ENCODE measurements around the gene EPRS1. TPM values are rescaled to one million over a fixed set of nuclear protein-coding genes. Genes with fewer than 3 reads are reported as not detected.

The EPRS1 gene
- total and polyA plus RNA-seq, 9 of the 15 experiments (the other 6 are each of a cell fraction or from before 2014, with no cell fraction given), result 129 to 291 (median 248) TPM

DNA sequence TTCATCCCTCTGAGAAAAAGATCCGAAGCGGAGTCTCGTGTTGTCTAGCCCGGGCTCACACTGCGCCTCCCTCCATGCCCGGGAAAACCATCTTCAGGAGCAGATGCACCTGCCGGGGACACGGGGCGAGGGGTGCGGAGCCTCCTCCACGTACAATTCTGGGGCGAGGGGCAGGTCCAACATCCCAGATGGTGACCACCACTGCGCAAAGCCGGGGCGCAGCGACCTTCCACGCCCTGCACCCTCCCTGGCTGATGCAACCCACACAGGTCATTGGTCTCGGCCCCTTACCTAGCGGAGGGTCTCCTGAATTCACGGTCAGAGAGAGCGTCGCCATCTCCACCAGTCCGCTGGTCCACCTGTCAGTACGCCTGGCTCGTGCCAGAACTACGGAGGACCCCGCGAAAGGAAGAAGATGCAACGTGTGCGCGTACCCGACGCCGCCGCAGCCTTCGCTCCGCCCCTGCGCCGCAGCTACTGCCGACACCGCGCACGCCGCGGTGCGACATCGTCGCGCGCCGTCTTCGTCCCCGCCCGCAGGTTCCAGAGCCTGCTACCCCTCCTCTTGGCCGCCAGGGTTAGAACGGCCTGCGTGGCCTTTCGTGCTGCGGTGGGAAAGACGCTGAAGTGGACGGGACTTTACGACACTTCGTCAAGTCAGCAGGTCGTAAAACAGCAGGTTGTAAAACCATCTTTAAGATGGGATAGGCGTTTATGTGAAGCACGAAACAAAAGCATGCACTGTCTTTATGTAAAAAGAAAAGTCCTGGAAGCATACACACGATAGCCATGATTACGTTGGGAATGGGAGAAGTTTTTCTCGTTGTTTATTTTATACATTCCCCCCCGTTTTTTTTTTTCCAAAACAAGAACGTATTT, at the start of gene EPRS1 (continued):
- TF ChIP-seq, protein P1, sequence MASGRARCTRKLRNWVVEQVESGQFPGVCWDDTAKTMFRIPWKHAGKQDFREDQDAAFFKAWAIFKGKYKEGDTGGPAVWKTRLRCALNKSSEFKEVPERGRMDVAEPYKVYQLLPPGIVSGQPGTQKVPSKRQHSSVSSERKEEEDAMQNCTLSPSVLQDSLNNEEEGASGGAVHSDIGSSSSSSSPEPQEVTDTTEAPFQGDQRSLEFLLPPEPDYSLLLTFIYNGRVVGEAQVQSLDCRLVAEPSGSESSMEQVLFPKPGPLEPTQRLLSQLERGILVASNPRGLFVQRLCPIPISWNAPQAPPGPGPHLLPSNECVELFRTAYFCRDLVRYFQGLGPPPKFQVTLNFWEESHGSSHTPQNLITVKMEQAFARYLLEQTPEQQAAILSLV (tag; IDR thresholded peaks at IDR 0.05), result peak; percentile 68; the same call in 1 of the 2 replicates
- TF ChIP-seq, protein P2, sequence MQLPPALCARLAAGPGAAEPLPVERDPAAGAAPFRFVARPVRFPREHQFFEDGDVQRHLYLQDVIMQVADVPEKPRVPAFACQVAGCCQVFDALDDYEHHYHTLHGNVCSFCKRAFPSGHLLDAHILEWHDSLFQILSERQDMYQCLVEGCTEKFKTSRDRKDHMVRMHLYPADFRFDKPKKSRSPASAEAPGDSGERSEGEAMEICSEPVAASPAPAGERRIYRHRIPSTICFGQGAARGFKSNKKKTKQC (CRISPR knock-in tag; IDR thresholded peaks at IDR 0.05), result peak; percentile 91; the same call in 1 of the 2 replicates
- peak; percentile 60 for TF ChIP-seq ZNF24 (IDR thresholded peaks at IDR 0.05)
- TF ChIP-seq, protein P3, sequence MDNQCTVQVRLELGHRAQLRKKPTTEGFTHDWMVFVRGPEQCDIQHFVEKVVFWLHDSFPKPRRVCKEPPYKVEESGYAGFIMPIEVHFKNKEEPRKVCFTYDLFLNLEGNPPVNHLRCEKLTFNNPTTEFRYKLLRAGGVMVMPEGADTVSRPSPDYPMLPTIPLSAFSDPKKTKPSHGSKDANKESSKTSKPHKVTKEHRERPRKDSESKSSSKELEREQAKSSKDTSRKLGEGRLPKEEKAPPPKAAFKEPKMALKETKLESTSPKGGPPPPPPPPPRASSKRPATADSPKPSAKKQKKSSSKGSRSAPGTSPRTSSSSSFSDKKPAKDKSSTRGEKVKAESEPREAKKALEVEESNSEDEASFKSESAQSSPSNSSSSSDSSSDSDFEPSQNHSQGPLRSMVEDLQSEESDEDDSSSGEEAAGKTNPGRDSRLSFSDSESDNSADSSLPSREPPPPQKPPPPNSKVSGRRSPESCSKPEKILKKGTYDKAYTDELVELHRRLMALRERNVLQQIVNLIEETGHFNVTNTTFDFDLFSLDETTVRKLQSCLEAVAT (IDR thresholded peaks at IDR 0.05), result peak in 1 of 2 experiments; percentile 68; a peak in 2 of 4 replicates
- TF ChIP-seq PTBP1 (IDR thresholded peaks at IDR 0.05; ENCODE audit: low read depth, low read length), result 0 out of 2 replicates have a peak, but pooled peaks have one; percentile 21
- TF ChIP-seq, protein P4, sequence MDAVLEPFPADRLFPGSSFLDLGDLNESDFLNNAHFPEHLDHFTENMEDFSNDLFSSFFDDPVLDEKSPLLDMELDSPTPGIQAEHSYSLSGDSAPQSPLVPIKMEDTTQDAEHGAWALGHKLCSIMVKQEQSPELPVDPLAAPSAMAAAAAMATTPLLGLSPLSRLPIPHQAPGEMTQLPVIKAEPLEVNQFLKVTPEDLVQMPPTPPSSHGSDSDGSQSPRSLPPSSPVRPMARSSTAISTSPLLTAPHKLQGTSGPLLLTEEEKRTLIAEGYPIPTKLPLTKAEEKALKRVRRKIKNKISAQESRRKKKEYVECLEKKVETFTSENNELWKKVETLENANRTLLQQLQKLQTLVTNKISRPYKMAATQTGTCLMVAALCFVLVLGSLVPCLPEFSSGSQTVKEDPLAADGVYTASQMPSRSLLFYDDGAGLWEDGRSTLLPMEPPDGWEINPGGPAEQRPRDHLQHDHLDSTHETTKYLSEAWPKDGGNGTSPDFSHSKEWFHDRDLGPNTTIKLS (IDR thresholded peaks at IDR 0.05; ENCODE audit: borderline replicate concordance, low read depth), result peak; percentile 100
- TF ChIP-seq CEBPG (CRISPR knock-in tag; IDR thresholded peaks at IDR 0.05), result peak; percentile 100
- peak; percentile 92 to 97 for TF ChIP-seq CEBPG (tag; conservative IDR thresholded peaks at IDR 0.05 in 1 of 2, IDR thresholded peaks at IDR 0.05 in 1 of 2)
- TF ChIP-seq, protein P5, sequence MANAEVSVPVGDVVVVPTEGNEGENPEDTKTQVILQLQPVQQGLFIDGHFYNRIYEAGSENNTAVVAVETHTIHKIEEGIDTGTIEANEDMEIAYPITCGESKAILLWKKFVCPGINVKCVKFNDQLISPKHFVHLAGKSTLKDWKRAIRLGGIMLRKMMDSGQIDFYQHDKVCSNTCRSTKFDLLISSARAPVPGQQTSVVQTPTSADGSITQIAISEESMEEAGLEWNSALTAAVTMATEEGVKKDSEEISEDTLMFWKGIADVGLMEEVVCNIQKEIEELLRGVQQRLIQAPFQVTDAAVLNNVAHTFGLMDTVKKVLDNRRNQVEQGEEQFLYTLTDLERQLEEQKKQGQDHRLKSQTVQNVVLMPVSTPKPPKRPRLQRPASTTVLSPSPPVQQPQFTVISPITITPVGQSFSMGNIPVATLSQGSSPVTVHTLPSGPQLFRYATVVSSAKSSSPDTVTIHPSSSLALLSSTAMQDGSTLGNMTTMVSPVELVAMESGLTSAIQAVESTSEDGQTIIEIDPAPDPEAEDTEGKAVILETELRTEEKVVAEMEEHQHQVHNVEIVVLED (CRISPR knock-in tag; IDR thresholded peaks at IDR 0.05), result peak; percentile 98
- peak; percentile 49; the same call in 1 of the 2 replicates for TF ChIP-seq ARID1B (IDR thresholded peaks at IDR 0.05)
